CD4-positive, alpha-beta T cell (primary cell): Measurements from ENCODE around the gene PCDHB5. TPM values are rescaled to one million over a fixed set of nuclear protein-coding genes. Genes with fewer than 3 reads are reported as not detected.
"Not testable (repeated sequence)": the region's sequence is repeated elsewhere in the genome, so short reads cannot be mapped to it uniquely, and the experiment has no call there.

Source experiments
- ATAC-seq: fragments of 200-7000 bp; cut with Tn5 transposase; one replicate; pipeline ENCODE4 v1.10.0; 2022; ENCODE audit warnings: mild to moderate bottlenecking; ENCODE audit not compliant: poor library complexity
- CTCF ChIA-PET: fragments of 350-600 bp; sonication (Branson Sonifier 250); formaldehyde crosslinking; loops from one replicate; lab custom pipeline; 2021; ENCODE audit warnings: antibody characterized with exemption, inconsistent platforms; lab: Charles Lee
- POLR2A ChIA-PET: fragments of 350-600 bp; sonication (Branson Sonifier 250); formaldehyde crosslinking; loops from one replicate; lab custom pipeline; 2021; ENCODE audit warnings: antibody characterized with exemption, inconsistent platforms; lab: Charles Lee
- DNase-seq, 14 experiments: peaks; one replicate each; pipeline ENCODE4 v3.0.0-alpha.2; 2013 to 2020; ENCODE audit warnings: mixed read lengths in 2 of 14
- H3K27ac ChIP-seq, 2 donors: one replicate each; pipeline versions ENCODE4 v1.5.1 to v1.7.0; 2013; ENCODE audit warnings: low read length in 2 of 2, low read depth in 1 of 2, mild to moderate bottlenecking in 1 of 2
- H3K27me3 ChIP-seq, 2 experiments: 1 replicate in 1 of 2; 2 replicates in 1 of 2; pipeline versions ENCODE4 v1.6.1 to v1.7.0; 2013; ENCODE audit warnings: low read length in 2 of 2, control low read depth in 1 of 2, mild to moderate bottlenecking in 1 of 2, moderate library complexity in 1 of 2; ENCODE audit not compliant: insufficient read depth in 2 of 2, control insufficient read depth in 1 of 2
- H3K36me3 ChIP-seq: one replicate; pipeline ENCODE4 v1.6.1; 2013; ENCODE audit warnings: low read length, control low read depth; ENCODE audit not compliant: insufficient read depth
- H3K4me1 ChIP-seq: one replicate; pipeline ENCODE4 v1.6.1; 2013; ENCODE audit warnings: low read length, control low read depth; ENCODE audit not compliant: insufficient read depth
- H3K4me3 ChIP-seq: one replicate; pipeline ENCODE4 v1.5.1; 2013; ENCODE audit warnings: mild to moderate bottlenecking, low read length, moderate library complexity
- H3K9me3 ChIP-seq, 2 experiments: 1 replicate in 1 of 2; 2 replicates in 1 of 2; pipeline versions ENCODE4 v1.6.1 to v1.7.0; 2013; ENCODE audit warnings: low read length in 2 of 2, mild to moderate bottlenecking in 2 of 2, control low read depth in 1 of 2, moderate library complexity in 1 of 2; ENCODE audit not compliant: control insufficient read depth in 1 of 2, insufficient read depth in 1 of 2
- H3K27ac Mint-ChIP-seq: one replicate; pipeline ENCODE4 v1.8.0; 2020; ENCODE audit warnings: mixed read lengths
- H3K27me3 Mint-ChIP-seq: one replicate; pipeline ENCODE4 v1.8.0; 2021; ENCODE audit warnings: mixed read lengths
- H3K36me3 Mint-ChIP-seq: one replicate; pipeline ENCODE4 v1.8.0; 2021; ENCODE audit warnings: low read depth, mixed read lengths
- H3K4me1 Mint-ChIP-seq: one replicate; pipeline ENCODE4 v1.8.0; 2021; ENCODE audit warnings: low read depth, mixed read lengths
- H3K4me3 Mint-ChIP-seq: one replicate; pipeline ENCODE4 v1.8.0; 2020; ENCODE audit warnings: mild to moderate bottlenecking, mixed read lengths
- H3K9me3 Mint-ChIP-seq: one replicate; pipeline ENCODE4 v1.8.0; 2020; ENCODE audit warnings: mixed read lengths
- intact Hi-C, 2 experiments: fragments of 100-400 bp; cut with DNase I in 1 of 2; cut with micrococcal nuclease in 1 of 2; formaldehyde crosslinking; loops; one replicate each; pipeline versions ENCODE4 v1.15.1 to v1.9.0; 2023 to 2025; cut with DNase I, micrococcal nuclease
- total RNA-seq, 174 experiments: library from RNA in 2 of 174; stranded (reverse) in 2 of 174; gene quantifications; one replicate each; pipeline ENCODE4 v1.2.3 and lab custom pipeline; 2021 to 2026
- TF ChIP-seq, protein P1 (sequence below): fragments of 200-600 bp; IDR thresholded peaks from one replicate; pipeline ENCODE4 v1.8.0; 2022; ENCODE audit warnings: antibody characterized with exemption, mild to moderate bottlenecking

PCDHB5 gene
- total RNA-seq, 2 experiments from 2014 or later, result 0.08 TPM; not detected in 1

- peaks cover 8 to 31% of the 10 kb centered on the region in 2 experiments for H3K9me3 ChIP-seq
- CTCF ChIA-PET, result interaction anchor here (0.5 kb wide), 1 partner anchor 22 kb away, joined by 3 read pairs; no protein-coding TSS in a partner anchor
- intact Hi-C loops, result no loop called here
- peaks cover 5% of the 10 kb centered on the region for H3K4me1 Mint-ChIP-seq
- no peak overlapping the region for H3K4me3 ChIP-seq
- DNase-seq, result no peak
- H3K27ac Mint-ChIP-seq, result no peak overlapping the region
- H3K9me3 Mint-ChIP-seq, result peaks cover 12% of the 10 kb centered on the region
- TF ChIP-seq, protein P1, sequence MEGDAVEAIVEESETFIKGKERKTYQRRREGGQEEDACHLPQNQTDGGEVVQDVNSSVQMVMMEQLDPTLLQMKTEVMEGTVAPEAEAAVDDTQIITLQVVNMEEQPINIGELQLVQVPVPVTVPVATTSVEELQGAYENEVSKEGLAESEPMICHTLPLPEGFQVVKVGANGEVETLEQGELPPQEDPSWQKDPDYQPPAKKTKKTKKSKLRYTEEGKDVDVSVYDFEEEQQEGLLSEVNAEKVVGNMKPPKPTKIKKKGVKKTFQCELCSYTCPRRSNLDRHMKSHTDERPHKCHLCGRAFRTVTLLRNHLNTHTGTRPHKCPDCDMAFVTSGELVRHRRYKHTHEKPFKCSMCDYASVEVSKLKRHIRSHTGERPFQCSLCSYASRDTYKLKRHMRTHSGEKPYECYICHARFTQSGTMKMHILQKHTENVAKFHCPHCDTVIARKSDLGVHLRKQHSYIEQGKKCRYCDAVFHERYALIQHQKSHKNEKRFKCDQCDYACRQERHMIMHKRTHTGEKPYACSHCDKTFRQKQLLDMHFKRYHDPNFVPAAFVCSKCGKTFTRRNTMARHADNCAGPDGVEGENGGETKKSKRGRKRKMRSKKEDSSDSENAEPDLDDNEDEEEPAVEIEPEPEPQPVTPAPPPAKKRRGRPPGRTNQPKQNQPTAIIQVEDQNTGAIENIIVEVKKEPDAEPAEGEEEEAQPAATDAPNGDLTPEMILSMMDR, result no peak
- H3K4me3 Mint-ChIP-seq, result peak overlapping the region; percentile 72
- POLR2A ChIA-PET, result no interaction called here
- peaks cover 73% of the 10 kb centered on the region for H3K27me3 Mint-ChIP-seq
- H3K27ac ChIP-seq, result no peak overlapping the region
- H3K4me1 ChIP-seq, result no peaks in the 10 kb centered on the region
- no peaks in the 10 kb centered on the region for H3K36me3 ChIP-seq
- H3K27me3 ChIP-seq, result peaks cover 11 to 15% of the 10 kb centered on the region in 2 experiments
- peaks cover 5% of the 10 kb centered on the region for H3K36me3 Mint-ChIP-seq
- ATAC-seq, result no peak
Measured at GRCh38 chr5:141150224-141150992, 15.4 kb downstream of the PCDHB5 start.

DNA sequence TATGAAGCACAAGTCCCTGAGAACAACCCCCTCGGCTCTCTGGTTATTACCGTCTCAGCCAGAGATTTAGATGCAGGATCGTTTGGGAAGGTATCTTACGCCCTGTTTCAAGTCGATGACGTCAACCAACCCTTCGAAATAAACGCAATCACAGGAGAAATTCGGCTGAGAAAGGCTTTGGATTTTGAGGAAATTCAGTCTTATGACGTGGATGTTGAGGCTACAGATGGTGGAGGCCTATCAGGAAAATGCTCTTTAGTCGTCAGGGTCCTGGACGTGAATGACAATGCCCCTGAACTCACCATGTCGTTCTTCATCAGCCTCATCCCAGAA is 16.0 kb downstream of the PCDHB5 start:
- TF ChIP-seq, protein P1, result no peak
- POLR2A ChIA-PET, result no interaction called here
- H3K36me3 ChIP-seq, result no peaks in the 10 kb centered on the region
- peaks cover 17 to 20% of the 10 kb centered on the region in 2 experiments for H3K27me3 ChIP-seq
- intact Hi-C loops, result no loop called here
- Mint-ChIP-seq H3K27ac (no peak overlapping the region), H3K36me3 (peaks cover 5% of the 10 kb centered on the region), H3K4me3 (no peak overlapping the region), H3K9me3 (peaks cover 12% of the 10 kb centered on the region), H3K4me1 (peaks cover 5% of the 10 kb centered on the region), H3K27me3 (peaks cover 76% of the 10 kb centered on the region)
- no peak overlapping the region for H3K27ac ChIP-seq
- no peaks in the 10 kb centered on the region for H3K4me1 ChIP-seq
- no peak overlapping the region for H3K4me3 ChIP-seq
- CTCF ChIA-PET, result no interaction called here
- ATAC-seq (no peak), DNase-seq (no peak)
- peaks cover 8 to 33% of the 10 kb centered on the region in 2 experiments for H3K9me3 ChIP-seq

- CTCF ChIA-PET, H3K36me3 ChIP-seq, intact Hi-C loops, H3K4me1 ChIP-seq, DNase-seq, H3K36me3 Mint-ChIP-seq, H3K4me1 Mint-ChIP-seq, ATAC-seq, H3K27ac Mint-ChIP-seq, H3K27ac ChIP-seq, H3K4me3 Mint-ChIP-seq, POLR2A ChIA-PET, H3K4me3 ChIP-seq: not testable (repeated sequence)
- peaks cover 11 to 39% of the 10 kb centered on the region in 2 experiments for H3K9me3 ChIP-seq
- H3K27me3 Mint-ChIP-seq, result peaks cover 77% of the 10 kb centered on the region
- H3K27me3 ChIP-seq, result peaks cover 24 to 26% of the 10 kb centered on the region in 2 experiments
- peaks cover 19% of the 10 kb centered on the region for H3K9me3 Mint-ChIP-seq
Measured at GRCh38 chr5:141151632-141152031, 16.6 kb downstream of the PCDHB5 start.

DNA sequence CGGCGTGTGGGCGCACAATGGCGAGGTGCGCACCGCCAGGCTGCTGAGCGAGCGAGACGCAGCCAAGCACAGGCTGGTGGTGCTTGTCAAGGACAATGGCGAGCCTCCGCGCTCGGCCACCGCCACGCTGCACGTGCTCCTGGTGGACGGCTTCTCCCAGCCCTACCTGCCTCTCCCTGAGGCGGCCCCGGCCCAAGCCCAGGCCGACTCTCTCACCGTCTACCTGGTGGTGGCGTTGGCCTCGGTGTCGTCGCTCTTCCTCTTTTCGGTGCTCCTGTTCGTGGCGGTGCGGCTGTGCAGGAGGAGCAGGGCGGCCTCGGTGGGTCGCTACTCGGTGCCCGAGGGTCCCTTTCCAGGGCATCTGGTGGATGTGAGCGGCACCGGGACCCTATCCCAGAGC is 17.1 kb downstream of the PCDHB5 start:
- intact Hi-C loops, H3K36me3 Mint-ChIP-seq, H3K4me3 Mint-ChIP-seq, H3K27ac ChIP-seq, POLR2A ChIA-PET, H3K4me3 ChIP-seq, DNase-seq, H3K4me1 Mint-ChIP-seq, H3K36me3 ChIP-seq, H3K27ac Mint-ChIP-seq, ATAC-seq, CTCF ChIA-PET, H3K4me1 ChIP-seq: not testable (repeated sequence)
- Mint-ChIP-seq H3K9me3 (peaks cover 20% of the 10 kb centered on the region), H3K27me3 (peaks cover 82% of the 10 kb centered on the region)
- Histone ChIP-seq H3K9me3 (peaks cover 16 to 41% of the 10 kb centered on the region in 2 experiments), H3K27me3 (peaks cover 26 to 30% of the 10 kb centered on the region in 2 experiments)
